ENCODE measurements around the gene PRKCG.

DNA sequence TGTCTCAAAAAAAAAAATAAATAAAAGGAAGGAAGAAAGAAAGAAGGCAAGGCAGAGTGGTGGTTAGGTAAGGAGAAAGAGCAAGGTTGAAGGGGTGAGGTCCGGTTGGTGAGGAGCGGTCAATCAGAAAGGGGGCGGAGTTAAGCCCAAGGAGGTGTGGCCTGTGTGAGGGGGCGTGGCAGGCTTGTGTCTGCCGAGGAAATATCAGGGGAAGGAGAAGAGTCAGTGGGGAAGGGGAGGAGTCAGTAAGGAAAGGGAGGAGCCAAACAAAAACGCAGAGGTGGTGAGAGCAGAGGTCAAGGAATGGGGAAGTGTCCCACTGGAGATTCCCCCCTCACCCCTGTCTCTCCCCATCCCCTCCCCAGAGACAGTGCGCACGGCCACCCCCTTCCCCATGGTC lies 33.0 kb downstream of the PRKCG start:
- no peak for TF ChIP-seq RAD21 (IDR thresholded peaks at IDR 0.05; ENCODE audit: low read depth)
- no peak for TF ChIP-seq NFIC (IDR thresholded peaks at IDR 0.05)
- TF ChIP-seq, protein P1, sequence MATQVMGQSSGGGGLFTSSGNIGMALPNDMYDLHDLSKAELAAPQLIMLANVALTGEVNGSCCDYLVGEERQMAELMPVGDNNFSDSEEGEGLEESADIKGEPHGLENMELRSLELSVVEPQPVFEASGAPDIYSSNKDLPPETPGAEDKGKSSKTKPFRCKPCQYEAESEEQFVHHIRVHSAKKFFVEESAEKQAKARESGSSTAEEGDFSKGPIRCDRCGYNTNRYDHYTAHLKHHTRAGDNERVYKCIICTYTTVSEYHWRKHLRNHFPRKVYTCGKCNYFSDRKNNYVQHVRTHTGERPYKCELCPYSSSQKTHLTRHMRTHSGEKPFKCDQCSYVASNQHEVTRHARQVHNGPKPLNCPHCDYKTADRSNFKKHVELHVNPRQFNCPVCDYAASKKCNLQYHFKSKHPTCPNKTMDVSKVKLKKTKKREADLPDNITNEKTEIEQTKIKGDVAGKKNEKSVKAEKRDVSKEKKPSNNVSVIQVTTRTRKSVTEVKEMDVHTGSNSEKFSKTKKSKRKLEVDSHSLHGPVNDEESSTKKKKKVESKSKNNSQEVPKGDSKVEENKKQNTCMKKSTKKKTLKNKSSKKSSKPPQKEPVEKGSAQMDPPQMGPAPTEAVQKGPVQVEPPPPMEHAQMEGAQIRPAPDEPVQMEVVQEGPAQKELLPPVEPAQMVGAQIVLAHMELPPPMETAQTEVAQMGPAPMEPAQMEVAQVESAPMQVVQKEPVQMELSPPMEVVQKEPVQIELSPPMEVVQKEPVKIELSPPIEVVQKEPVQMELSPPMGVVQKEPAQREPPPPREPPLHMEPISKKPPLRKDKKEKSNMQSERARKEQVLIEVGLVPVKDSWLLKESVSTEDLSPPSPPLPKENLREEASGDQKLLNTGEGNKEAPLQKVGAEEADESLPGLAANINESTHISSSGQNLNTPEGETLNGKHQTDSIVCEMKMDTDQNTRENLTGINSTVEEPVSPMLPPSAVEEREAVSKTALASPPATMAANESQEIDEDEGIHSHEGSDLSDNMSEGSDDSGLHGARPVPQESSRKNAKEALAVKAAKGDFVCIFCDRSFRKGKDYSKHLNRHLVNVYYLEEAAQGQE (IDR thresholded peaks at IDR 0.05; ENCODE audit: low read depth) = no peak
- no peak for TF ChIP-seq YY1 (IDR thresholded peaks at IDR 0.05; ENCODE audit: low read depth)
- no peak for TF ChIP-seq EP300 (IDR thresholded peaks at IDR 0.05; ENCODE audit: borderline replicate concordance)
- TF ChIP-seq CEBPB (IDR thresholded peaks at IDR 0.05) = no peak
- no peak for TF ChIP-seq TAF1 (IDR thresholded peaks at IDR 0.05; ENCODE audit: low read depth)
- TF ChIP-seq, protein P2, sequence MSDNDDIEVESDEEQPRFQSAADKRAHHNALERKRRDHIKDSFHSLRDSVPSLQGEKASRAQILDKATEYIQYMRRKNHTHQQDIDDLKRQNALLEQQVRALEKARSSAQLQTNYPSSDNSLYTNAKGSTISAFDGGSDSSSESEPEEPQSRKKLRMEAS (IDR thresholded peaks at IDR 0.05) = no peak
- TF ChIP-seq FOXM1 (IDR thresholded peaks at IDR 0.05; ENCODE audit: borderline replicate concordance, low read depth) = no peak
- no peak for TF ChIP-seq ZBTB7A (IDR thresholded peaks at IDR 0.05; ENCODE audit: low read depth)
- no peak for TF ChIP-seq CREB1 (IDR thresholded peaks at IDR 0.05; ENCODE audit: low read depth)
- TF ChIP-seq TCF12 (IDR thresholded peaks at IDR 0.05; ENCODE audit: low read depth) = no peak

Data from Ishikawa (cell line).